Globus pallidus (tissue), 1 donor: ENCODE results near the gene SLC35A1.

Experiments
- DNase-seq: peaks from one replicate; pipeline ENCODE4 v3.0.0-alpha.2; 2015; ENCODE audit warnings: low spot score

Gene SLC35A1

GRCh38 chr6:87529221-87529620, 56.4 kb downstream of the SLC35A1 start:
- DNase-seq, result no peak

DNA sequence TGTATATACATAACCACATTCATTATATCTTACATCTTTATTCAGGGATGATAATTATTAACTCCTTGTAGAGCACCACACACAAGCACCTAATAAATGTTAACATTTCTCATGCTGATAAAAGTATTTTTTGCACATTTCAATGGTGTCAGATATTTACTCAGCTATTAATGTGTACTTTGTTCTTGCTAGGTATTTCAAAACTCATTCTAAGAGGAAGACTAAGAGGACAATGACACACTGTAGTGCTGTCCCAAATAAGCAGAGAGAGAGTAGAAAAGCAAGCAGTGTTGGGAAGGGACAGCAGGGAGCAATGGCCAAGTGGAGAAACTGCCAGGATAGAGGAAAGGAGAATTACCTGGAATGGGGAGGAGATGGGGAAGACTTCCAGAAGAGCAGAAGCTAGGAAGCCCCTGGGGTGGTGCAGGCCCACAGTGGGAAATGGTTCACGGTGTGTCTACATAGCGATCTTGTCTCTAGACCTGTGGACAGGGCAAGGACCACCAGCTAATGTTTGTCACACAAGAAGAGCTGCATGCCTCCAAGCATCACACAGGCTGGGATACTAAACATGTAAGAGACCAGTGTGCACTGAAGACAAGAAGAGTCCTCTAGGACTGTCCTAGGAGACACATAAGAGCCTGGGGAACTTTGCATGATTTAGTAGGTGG, 61.7 kb downstream of the SLC35A1 start:
- DNase-seq, result no peak

DNA sequence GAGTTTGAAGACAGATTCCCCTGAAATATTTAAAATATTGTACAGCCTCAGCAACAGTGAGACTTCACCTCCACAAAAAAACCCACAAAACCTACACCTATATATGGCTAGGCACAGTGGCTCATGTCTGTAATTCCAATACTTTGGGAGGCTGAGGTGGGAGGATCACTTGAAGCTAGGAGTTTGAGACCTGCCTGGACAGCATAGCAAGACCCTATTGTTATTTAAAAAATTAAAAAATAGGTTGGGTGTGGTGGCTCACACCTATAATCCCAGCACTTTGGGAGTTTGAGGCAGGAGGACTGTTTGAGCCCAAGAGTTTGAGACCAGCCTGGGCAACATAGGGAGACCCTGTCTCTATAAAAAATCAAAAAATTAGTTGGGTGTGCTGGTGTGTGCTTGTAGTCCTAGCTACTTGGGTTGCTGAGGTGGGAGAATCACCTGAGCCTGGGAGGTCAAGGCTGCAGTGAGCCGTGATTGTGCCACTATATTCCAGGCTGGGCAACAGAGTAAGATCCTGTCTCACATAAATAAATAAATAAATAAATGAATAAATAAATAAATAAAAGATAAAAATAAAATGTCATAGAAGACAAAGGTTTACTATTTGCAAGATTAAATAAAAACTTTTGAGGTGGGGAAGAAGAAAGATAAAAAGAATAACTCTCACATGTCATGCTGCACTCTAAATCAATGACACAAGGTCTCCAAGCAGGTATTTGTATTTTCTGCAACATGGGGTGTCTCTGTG, 65.9 kb downstream of the SLC35A1 start:
- no peak for DNase-seq

DNA sequence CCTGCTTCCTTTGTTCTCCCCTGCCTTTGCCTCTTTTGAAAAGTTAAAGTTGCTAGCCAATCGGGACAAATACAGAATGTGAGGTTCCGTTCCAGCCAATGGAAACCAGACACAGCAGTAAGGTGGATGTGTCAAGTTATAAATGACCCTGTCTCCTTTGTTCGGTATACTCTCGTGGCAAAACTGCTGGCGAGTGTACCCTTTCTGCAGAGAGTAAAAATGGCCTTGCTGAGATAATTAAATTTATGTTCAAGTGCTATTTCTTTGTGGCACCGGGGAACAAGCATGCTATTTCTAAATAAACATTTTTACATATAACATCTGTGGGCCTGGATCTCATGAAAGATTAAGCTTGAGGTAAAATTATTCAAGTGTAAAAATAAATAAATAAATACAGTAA, 66.8 kb downstream of the SLC35A1 start:
- DNase-seq, result no peak

- DNase-seq, result no peak
Measured at GRCh38 chr6:87540539-87540938, 67.8 kb downstream of the SLC35A1 start.

DNA sequence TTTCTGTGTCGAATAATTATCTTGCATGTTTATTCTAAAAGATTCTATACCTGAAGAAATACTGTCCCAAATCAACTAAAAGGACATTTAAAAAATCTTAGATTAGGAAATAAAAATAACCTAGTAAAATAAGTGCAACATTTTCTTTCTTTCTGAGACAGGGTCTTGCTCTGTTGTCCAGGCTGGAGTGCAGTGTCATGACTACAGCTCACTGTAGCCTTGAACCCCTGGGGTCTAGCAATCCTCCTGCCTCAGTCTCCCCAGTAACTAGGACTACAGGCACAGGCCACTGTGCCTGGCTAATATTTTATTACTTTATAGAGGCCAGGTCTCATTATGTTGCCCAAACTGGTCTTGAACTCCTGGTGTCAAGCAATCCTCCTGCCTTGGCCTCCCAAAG, 68.3 kb downstream of the SLC35A1 start:
- DNase-seq, result no peak

GRCh38 chr6:87541744-87542143, 69.0 kb downstream of the SLC35A1 start:
- DNase-seq, result no peak

- DNase-seq, result no peak
Measured at GRCh38 chr6:87543696-87544473, 71.1 kb downstream of the SLC35A1 start.

- DNase-seq, result no peak
Measured at GRCh38 chr6:87544474-87544735, 71.6 kb downstream of the SLC35A1 start.

DNA sequence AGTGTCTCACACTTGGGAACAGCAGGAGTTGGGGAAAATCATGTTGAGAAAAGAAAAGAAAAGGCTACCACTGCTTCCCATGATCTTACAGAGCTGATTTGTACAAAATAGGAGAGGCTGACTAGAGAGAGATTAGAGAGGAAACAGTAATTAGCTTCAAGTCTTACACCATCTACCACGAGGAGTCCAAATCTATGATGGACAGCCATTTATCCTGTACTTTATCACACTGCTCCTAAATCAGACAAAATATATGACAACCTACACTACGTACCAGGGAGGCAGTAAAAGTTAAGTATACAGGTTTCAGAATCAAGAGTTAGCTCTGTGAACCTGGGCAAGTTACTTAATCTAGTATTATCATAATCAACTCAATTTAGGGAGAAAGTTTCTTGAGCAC, 79.0 kb downstream of the SLC35A1 start:
- DNase-seq, result no peak

GRCh38 chr6:87553159-87553765, 80.5 kb downstream of the SLC35A1 start:
- no peak for DNase-seq

GRCh38 chr6:87555506-87555905, 82.7 kb downstream of the SLC35A1 start:
- DNase-seq, result no peak

DNA sequence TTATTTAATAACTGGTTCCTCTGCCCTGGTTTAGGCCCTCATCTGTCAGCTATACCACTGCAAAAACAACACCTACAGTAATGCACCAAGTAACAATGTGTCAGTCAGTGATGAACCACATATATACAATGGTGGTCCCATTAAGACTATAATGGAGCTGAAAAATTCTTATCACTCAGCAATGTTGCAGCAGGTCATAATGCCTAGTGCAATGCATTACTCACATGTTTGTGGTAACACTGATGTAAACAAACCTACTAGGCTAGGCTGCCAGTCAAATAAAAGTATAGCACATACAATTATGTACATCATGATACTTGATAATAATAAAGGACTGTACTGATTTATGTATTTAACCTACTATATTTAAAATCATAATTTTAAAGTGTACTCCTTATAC, 85.7 kb downstream of the SLC35A1 start:
- DNase-seq, result no peak

DNA sequence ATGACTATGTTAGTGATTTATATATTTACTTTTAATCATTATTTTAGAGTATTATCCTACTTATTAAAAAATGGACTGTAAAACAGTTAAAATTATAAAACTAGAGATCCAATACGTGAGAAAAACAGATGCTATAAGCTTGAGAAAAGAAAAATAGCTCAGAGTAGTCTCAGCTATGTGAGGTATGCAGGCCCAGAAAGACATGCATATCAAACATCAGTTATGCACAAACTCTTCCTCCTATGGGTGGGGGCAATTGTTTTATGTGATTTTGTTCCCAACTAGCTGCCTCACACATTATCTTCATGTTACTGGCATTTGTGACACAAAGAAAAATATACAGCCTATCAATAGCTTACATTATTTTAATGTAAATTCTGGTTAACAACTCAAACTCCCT, 88.2 kb downstream of the SLC35A1 start:
- no peak for DNase-seq
